NB4 (cell line): Measurements from ENCODE around the gene HOMEZ.

Experiments used
- DNase-seq: peaks from one replicate; pipeline ENCODE4 v3.0.0; 2010; ENCODE audit warnings: low read depth
- H3K4me3 ChIP-seq: one replicate; pipeline ENCODE4 v1.5.1; 2011; ENCODE audit warnings: mild to moderate bottlenecking, low read depth, low read length, moderate library complexity
- CTCF ChIP-seq: IDR thresholded peaks from one replicate; pipeline ENCODE4 v1.5.1; 2012; ENCODE audit warnings: low read depth, low read length
- MAX ChIP-seq: IDR thresholded peaks from 2 replicates; pipeline ENCODE4 v1.6.1; 2011; ENCODE audit warnings: low read depth, low read length
- MYC ChIP-seq: IDR thresholded peaks from 2 replicates; pipeline ENCODE4 v1.6.1; 2011; ENCODE audit warnings: low read depth, low read length
- POLR2A ChIP-seq: IDR thresholded peaks from 2 replicates; pipeline ENCODE4 v1.6.1; 2011; ENCODE audit warnings: mild to moderate bottlenecking; ENCODE audit not compliant: insufficient read length; ENCODE audit errors: extremely low read depth

HOMEZ gene

GRCh38 chr14:23297096-23297495 is 11.2 kb upstream of the HOMEZ start:
- TF ChIP-seq MYC (no peak), POLR2A (no peak), MAX (no peak), CTCF (no peak)
- no peak overlapping the region for H3K4me3 ChIP-seq
- no peak for DNase-seq

- no peak for TF ChIP-seq MAX
- TF ChIP-seq MYC: no peak
- no peak for TF ChIP-seq POLR2A
- TF ChIP-seq CTCF: no peak
- DNase-seq: no peak
- no peak overlapping the region for H3K4me3 ChIP-seq
These were observed 10.3 kb upstream of the HOMEZ start for GRCh38 chr14:23296012-23296777.

- DNase-seq: peak; percentile 66
- TF ChIP-seq CTCF (peak; percentile 88), MYC (0 out of 2 replicates have a peak, but pooled peaks have one; percentile 10), MAX (peak; percentile 24; the same call in 1 of the 2 replicates), POLR2A (no peak)
- no peak overlapping the region for H3K4me3 ChIP-seq
These were observed 9.0 kb upstream of the HOMEZ start for GRCh38 chr14:23294734-23295561.

- peak overlapping the region; percentile 76 for H3K4me3 ChIP-seq
- DNase-seq: no peak
- no peak for TF ChIP-seq MAX
- TF ChIP-seq CTCF: no peak
- no peak for TF ChIP-seq MYC
- no peak for TF ChIP-seq POLR2A
These were observed 1.1 kb upstream of the HOMEZ start for GRCh38 chr14:23286902-23287479.

- H3K4me3 ChIP-seq: peak overlapping the region; percentile 85
- TF ChIP-seq MYC (no peak), MAX (no peak), CTCF (no peak), POLR2A (no peak)
- DNase-seq: no peak
These were observed 357 bp downstream of the HOMEZ start for GRCh38 chr14:23285530-23286019.
